Activated CD4-positive, CD25-positive, alpha-beta regulatory T cell treated with anti-CD3 and anti-CD28 coated beads, Interleukin-2, amount 50 U/mL, for 24 hours (primary cell): ENCODE data around the gene UGT1A8.
"Not testable (repeated sequence)": the region's sequence is repeated elsewhere in the genome, so short reads cannot be mapped to it uniquely, and the experiment has no call there.

Experiments
- ATAC-seq, 2 donors: fragments of 150-1000 bp; cut with Tn5 transposase; one replicate each; pipeline ENCODE4 v1.10.0; 2021; ENCODE audit warnings: mild to moderate bottlenecking in 1 of 2, moderate library complexity in 1 of 2

The UGT1A8 gene

DNA sequence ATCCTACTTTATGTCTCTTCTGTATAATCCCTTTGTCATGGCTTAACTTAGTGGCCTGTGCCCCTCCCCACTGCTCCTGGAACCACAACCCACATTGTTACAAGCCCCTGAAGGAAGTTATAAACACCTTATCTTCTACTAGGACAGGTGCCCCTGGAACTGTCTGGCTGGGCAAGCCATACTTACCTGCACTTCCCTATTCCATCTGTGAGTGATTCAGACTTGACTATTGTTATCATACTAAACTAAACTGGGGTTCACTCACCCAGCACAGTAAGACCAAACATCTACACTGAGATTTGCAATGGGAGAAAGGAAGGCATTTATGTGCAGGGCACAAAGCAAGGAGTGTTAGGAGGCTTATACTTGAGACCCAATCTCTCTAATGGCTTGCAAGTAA lies 71.6 kb downstream of the UGT1A8 start:
- ATAC-seq: no peak

DNA sequence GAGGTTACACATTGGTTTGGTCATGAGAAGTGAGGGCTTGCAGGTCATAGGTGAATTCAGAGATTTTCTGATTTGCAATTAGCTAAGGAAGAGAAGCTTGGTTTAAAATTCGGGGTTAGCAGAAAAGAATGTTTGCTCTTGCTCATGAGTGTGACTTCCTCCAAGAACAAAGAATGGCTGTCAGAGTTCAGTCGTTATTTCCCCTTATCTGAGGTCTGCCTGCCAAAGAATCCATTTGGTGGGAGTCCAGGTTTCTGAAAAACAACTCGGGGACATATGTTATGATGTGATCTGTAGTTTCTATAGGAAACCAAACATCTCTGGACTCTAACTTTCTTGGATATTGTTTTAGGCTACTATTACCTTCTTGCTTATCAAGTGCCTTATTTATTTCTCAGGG lies 72.1 kb downstream of the UGT1A8 start:
- no peak for ATAC-seq

DNA sequence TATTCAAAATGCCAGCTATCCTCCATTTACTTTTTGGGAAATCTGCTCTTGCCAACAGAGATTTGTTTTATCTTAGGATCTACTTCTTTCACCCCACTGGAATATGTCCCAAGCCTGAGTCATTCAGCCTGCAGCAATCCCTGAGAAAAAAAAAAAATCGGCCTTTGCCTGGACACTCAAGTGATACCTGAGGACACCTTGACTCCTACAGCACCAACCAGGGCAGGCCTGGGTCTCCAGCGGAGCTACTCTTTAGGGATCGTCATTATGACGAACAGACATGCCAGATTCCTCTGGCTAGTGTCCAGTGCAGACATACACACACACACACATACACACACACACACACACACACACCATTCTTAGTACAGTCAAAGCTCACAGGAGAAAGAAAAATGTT lies 73.0 kb downstream of the UGT1A8 start:
- no peak for ATAC-seq

DNA sequence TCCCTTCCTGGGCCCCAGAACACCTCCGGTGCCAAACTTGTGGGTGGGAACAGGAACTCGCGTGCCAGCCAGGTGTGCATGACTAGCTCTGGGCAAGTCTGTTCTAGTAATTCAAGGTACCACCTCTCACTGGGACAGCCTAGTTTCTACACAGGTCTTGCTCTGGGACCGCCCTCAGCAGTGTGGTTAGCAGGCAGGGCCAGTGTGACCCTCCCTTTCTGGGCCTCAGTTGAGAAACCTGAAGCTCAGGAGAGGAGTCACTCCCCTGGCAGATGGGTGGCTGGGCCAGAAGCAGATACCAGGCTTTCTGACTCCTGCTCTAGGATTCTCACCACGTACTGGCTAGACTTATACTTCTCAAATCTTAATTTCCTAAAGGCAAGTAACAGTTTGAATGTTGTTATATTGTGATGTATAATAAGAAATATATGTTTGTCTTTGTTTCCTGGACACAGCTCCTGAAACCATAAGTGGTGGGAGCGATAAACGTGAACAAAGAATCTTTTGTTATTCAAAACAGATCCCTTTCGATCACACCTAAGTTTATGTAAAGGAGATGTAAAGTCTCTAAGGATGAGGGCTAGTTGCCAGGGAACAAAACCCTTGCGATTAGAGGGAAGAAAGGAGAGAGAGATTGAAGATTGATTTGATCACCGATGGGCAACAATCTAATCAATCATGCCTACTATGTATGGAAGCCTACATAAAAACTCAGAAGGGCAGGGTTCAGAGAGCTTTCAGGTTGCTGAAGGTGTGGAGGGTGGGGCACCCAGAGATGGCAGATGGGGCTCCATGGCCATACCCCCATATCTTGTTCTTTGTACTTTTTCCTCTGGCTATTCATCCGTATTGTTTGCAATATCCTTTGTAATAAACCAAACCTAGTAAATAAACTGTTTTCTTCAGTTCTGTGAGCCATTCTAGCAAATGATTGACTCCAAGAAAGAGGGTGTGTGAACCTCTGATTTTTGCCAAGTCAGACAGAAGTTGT lies 74.3 kb downstream of the UGT1A8 start:
- no peak for ATAC-seq

DNA sequence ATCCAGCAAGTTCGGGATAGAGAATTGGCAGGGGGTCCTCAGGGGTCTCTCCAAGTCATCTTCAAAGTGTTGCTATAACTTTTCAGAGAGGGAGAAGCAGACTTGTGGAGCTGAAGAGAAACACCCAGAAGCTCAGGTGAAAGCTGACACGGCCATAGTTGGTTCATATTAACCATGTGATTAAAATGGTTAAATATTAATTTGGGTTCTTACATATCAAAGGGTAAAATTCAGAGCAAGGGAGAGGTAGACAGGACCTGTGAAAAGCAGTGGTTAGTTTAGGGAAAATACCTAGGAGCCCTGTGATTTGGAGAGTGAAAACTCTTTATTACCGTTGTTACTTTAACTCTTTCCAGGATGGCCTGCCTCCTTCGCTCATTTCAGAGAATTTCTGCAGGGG lies 75.2 kb downstream of the UGT1A8 start, which contains the start of gene UGT1A6:
Gene UGT1A6, plus strand, starts transcription at position 243 of the 400 bp plus-strand sequence. Its CDS starts 115 bp downstream, at position 358.
- ATAC-seq: no peak

DNA sequence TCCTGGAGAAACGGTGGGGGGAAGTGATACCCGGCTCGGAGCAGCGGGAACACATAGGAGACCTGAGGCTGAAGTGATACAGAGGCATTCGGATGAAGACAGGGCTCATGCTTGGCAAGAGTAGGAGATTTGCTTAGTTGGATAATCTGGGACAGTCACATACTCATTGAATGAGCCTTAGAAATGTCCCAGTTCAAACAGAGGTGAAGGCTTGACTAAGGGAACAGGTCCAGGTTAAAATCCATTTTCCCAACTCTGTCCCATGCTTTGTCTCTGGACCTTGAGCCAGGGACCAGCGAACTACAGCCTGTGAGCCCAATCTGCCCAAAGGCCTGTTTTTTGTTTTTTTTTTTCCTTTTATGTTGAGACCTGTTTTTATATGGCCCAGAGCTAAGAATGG lies 76.5 kb downstream of the UGT1A8 start:
- no peak for ATAC-seq

DNA sequence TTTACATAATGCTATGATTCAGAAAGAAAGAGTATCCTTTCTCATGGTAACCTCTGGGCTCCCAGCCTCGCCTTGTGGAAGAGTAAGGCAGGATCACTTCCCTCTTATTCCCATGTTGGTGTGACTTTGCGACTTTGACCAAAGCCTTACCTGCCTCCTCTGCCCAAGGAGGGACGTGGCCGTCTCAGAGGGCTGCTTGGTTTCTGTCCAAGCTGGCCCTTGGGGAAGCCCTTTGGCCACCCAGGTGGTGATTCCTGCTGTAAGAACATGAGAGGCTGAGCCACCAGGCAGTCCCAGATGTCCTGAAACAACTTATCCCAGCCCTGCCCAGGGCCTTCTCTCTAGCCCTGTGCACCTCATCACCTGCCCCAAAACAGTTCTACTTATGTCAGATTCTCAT lies 81.3 kb downstream of the UGT1A8 start:
- no peak for ATAC-seq

DNA sequence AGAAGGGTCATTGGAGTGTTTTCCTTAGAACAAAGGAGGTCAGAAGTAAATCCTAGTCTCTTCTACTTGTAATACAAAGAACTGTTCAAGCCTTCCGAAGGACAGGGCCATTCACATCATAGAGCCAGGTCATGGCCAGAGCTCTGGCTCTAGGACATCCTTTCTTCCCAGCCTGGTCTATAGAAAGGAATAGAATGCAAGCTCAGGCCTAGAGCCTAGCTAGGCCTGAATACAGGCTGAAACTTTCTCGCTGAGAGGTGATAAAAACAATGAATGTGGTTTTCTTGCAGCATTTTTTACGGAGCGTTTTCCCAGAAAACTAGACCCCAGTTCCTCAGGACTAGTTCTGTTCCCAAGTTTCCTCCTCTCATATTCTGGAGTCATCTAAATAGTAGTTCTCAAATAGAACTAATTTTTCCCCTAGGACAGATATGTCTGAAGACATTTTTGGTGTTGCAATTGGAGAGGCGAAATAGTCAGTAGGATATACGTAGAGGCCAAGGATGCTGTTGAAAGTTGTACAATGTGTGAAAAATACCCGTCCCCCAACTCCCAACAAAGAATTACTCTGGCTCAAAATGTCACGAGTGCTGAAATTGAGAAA lies 82.1 kb downstream of the UGT1A8 start:
- ATAC-seq: no peak

DNA sequence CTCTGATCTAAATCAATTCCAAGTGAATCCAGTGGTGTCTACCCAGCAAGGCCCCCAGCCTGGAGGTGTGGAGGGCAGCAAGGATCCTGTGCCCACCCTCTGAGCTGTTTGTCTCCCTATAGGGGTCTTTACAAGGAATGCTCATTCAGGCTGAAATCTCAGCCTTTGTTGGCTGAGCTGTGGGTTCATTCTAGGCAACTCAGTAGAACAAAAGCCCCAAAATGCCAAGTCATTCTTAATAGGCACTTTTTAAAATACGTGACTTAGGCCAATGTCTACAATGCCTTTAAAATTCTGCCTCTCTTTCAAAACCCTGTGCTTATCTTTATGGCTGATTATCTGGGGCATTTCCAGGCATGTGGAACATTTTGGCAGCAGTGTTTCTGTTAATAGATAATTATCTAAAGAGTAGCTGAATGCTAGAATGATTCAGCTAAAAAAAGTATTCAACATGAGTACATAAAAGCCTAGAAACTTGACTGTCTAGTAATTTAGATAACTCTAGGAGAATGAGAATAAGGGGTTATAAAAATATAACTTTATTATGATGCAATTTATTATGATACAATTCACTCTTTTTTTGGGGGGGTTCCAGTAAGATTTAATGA lies 82.7 kb downstream of the UGT1A8 start:
- ATAC-seq: no peak

DNA sequence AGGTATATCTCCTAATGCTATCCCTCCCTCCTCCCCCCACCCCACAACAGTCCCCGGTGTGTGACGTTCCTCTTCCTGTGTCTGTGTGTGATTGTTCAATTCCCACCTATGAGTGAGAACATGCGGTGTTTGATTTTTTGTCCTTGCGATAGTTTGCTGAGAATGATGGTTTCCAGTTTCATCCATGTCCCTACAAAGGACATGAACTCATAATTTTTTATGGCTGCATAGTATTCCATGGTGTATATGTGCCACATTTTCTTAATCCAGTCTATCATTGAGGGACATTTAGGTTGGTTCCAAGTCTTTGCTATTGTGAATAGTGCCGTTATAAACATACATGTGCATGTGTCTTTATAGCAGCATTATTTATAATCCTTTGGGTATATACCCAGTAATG lies 83.4 kb downstream of the UGT1A8 start:
- not testable (repeated sequence) for ATAC-seq

DNA sequence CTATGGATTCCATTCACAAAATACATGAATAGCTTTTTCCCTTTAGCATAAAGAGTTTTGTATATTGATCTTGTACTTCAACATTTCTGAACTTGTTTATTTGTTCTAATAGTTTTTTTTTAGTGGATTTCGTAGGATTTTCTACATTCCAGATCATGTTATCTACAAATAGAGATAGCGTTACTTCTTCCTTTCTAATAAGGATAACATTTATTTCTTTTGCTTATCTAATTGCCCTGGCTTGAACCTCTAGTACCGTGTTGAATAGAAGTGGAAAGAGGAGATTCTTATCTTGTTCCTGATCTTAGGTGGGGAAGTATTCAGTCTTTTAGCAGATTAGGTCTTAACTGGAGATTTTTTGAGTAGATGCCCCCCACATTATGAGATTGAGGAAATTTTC lies 84.8 kb downstream of the UGT1A8 start:
- no peak for ATAC-seq

DNA sequence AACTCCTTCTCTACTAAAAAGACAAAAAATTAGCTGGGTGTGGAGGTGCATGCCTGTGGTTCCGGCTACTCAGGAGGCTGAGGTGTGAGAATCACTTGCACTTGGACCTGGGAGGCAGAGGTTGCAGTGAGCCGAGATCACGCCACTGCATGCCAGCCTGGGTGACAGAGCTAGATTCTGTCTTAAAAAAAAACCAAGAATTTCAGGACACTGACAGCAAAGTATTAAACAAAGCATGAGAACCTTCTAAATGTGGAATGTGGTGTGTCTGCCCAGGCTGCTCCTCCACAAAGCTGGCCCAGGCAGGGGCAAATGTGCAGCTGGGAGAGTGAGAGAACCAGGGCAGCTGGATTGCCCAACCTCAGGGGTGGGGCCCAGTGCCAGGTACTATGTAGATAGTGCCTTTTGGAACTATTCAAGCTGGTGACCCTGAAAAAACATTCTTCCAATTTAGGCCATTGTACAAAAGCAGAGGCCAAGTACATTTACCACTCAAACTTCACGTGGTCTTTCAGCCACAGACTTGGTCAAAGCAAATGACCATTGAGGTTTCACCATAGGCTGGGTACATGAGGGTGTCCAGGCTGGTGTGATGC lies 88.6 kb downstream of the UGT1A8 start:
- ATAC-seq: no peak

DNA sequence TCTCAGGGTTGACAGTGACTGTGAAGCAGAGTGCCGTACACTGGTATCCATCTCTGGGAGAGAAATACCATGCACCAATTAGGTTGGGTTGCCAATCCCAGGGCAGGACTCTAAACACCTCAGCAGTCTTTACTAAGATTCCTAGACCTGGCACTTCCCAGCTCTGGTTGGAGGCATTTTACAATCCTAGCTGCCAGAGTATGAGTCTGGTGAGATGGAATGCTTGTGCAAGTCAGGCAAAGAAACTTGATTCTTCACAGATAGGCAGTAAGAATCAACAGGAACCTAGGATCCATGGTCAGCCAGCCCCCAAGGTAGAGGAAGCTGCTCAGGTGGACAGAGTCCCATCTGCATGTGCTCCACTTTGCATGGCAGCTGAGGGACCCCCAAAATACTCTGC lies 89.3 kb downstream of the UGT1A8 start:
- ATAC-seq: no peak

DNA sequence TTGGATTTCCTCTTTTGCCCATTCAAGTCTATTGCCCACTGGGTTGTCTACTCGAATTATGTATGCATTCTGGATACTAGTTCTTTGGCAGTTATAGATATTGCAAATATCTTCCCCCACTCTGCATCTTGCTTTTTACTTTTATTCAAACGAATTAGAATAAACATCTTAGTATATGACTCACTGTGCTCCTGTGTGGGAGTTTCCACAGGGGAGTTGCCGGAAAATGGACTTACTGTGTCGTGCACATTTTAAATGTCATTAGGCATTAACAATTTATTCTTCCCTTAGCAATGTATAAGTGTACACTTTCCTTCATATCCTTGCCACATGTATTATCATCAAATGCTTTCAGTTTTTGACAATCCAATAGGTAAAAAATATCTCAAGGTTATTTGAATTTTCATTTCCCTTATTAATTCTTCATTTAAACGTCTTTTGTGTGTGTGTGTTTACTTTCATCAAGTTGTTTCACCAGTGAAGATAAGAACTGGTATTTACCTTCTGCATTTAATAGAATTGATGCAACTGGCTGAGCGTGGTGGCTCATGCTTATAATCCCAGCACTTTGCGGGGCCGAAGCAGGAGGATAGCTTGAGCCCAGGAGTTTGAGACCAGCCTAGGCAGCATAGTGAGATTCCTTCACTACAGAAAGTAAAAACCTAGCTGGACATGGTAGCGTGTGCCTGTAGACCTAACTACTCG lies 90.7 kb downstream of the UGT1A8 start:
- ATAC-seq: no peak

DNA sequence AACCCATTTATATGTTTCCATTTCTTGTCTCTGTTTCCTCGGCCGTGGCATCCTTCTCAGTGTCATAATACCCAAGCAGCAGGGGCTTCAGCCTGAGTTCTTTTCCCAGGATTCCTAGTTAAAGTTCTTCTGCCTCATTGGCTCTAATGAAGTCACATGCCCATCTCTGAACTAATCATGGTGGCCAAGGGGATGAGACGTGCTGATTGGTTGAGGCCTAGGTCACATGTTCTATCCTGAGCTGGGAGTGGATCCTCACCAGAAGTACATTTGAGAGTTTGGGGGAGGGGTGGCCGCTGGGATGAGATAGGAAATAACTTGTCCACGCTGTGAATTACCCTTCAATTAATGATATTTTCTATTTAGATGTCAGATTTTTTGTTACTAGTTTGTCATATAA lies 91.5 kb downstream of the UGT1A8 start:
- no peak for ATAC-seq

DNA sequence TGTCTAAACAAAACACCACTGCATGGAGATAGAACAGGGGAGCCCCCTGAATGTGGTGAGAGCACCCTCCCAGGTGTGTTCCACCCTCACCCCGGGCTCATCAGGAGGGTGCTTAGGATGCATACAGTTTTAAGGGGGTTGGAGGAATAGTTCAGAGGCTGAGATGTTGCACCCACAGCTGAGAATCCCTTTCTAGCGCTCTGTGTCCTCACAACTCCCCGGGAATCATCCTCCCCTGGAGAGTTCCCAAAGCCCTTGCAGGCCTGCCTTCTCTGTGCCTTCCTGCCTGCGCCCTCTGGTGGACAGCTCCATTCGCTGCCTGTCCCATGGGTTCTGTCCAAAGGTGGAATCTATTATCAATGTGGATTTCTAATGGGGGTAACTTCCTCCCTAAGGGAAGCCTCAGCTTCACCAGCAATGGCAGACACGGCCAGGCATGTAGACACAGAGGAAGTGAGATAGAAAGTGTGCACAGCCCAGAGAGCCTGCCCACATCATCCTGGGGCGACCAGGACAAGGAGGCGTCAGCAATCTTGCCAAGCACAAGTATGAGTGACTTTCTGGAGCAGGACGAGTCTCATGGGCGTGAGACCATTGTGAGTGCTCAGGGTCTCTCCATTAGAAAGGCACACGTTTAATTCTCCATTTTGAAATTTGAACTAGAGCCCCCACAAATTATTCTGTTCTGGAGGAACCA lies 94.0 kb downstream of the UGT1A8 start:
- ATAC-seq: peak in 1 of 2 donors; percentile 35

DNA sequence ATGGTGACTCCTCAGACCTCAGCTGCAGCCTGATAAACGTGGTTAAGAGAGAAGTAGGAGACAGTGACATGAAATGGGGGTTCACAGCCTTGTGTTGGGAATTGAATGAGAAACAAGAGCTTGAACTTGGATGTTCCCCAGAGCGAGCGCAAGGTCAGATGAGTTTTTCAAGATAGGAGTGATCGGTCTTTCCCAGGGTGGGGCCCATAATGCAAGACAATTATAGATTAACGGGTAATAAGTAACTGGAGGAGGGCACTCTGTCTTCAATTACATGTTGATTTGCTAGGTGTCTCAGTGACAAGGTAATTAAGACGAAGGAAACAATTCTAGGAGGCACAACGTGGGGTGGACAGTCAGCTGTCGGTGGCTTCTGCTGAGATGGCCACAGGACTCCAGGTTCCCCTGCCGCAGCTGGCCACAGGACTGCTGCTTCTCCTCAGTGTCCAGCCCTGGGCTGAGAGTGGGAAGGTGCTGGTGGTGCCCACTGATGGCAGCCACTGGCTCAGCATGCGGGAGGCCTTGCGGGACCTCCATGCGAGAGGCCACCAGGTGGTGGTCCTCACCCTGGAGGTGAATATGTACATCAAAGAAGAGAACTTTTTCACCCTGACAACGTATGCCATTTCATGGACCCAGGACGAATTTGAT lies 95.3 kb downstream of the UGT1A8 start, which contains the start of gene UGT1A5:
Gene UGT1A5, plus strand, starts transcription at position 297 of the 651 bp plus-strand sequence. Its CDS starts 85 bp downstream, at position 382.
- no peak for ATAC-seq

DNA sequence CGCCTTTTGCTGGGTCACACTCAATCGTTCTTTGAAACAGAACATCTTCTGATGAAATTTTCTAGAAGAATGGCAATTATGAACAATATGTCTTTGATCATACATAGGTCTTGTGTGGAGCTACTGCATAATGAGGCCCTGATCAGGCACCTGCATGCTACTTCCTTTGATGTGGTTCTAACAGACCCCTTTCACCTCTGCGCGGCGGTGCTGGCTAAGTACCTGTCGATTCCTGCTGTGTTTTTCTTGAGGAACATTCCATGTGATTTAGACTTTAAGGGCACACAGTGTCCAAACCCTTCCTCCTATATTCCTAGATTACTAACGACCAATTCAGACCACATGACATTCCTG lies 95.8 kb downstream of the UGT1A8 start:
- ATAC-seq: no peak

DNA sequence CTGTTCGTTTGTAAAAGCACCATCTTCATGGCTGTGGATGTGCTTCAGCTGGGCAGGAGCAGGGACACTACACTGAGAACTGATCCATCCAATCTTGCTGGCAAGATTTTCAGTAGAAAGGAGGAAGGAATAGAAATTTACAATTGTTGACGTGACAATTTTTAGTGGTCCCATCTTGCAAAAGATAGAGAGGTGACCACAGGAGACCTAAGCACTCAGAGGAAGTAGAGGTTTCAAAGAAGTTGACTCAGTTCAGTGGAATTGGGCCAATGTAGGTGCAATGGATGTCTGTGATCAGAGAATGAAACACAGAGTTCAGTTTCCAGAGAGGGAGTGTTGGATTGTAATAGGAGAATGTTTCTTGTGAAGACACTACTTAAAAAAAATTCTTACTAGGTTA lies 96.7 kb downstream of the UGT1A8 start:
- ATAC-seq: no peak

DNA sequence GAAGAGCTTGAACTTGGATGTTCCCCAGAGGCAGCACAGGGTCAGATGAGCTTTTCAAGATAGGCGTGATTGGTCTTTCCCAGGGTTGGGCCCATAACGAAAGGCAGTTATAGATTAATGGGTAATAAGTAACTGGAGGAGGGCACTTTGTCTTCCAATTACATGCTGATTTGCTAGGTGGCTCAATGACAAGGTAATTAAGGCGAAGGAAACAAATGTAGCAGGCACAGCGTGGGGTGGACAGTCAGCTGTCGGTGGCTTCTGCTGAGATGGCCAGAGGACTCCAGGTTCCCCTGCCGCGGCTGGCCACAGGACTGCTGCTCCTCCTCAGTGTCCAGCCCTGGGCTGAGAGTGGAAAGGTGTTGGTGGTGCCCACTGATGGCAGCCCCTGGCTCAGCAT lies 101.1 kb downstream of the UGT1A8 start, which contains the start of gene UGT1A4:
Gene UGT1A4, plus strand, starts transcription at position 185 of the 400 bp plus-strand sequence. Its CDS starts 85 bp downstream, at position 270.
- ATAC-seq: no peak

DNA sequence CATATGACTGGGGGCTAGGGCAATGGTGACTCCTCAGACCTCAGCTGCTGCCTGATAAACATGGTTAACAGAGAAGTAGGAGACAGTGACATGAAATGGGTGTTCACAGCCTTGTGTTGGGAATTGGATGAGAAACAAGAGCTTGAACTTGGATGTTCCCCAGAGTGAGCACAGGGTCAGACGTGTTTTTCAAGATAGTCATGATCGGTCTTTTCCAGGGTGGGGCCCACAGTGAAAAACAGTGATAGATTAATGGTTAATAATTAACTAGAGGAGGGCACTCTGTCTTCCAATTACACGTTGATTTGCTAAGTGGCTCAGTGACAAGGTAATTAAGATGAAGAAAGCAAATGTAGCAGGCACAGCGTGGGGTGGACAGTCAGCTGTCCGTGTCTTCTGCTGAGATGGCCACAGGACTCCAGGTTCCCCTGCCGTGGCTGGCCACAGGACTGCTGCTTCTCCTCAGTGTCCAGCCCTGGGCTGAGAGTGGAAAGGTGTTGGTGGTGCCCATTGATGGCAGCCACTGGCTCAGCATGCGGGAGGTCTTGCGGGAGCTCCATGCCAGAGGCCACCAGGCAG lies 111.4 kb downstream of the UGT1A8 start, which contains the start of gene UGT1A3:
Gene UGT1A3, plus strand, starts transcription at position 320 of the 579 bp plus-strand sequence. Its CDS starts 85 bp downstream, at position 405.
- no peak for ATAC-seq
